ENCODE measurements around the gene SLC6A18.

Gene SLC6A18

DNA sequence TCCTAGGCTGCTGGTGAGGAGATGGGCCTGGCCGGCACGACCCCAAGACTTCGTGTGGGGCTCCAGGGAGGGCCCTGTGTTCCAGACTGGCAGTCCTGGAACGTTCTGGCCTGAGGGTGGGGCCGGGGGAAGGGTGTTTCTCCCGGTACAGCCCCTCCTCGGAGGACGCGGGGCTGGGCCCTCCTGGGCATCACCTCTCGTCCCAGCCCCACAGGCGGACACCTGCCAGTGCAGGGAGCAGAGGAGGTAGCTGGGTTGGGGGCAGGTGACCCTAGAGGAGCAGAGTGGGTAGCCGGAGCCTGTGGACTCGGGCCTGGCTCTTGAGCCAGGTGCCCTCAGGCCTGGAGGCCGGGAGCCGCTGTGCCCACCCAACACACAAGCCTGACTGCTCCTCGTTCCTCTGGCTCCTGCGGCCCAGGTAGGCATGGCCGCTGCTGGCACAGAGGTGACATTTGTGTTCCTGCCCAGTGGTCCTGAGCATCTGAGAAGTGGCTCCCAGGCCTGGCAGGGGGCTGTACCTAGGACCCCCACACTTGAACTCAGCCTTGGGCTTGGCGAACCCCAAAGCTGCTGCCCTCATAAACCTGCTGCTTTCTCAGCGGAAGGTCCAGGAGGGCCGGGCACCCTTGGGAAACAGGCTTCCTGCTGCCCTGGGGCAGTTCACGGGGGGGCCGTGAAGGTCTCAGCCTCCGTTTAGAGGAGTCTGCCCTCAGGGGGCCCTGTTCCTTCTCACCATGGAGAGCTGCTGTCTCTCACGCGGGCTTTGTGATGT is 23.0 kb upstream of the SLC6A18 start:
- no peak for DNase-seq (ENCODE audit: low read depth in 2 of 3, low spot score in 1 of 3)

GRCh38 chr5:1202798-1203185 is 22.4 kb upstream of the SLC6A18 start:
- no peak for DNase-seq (ENCODE audit: low read depth in 2 of 3, low spot score in 1 of 3)

DNA sequence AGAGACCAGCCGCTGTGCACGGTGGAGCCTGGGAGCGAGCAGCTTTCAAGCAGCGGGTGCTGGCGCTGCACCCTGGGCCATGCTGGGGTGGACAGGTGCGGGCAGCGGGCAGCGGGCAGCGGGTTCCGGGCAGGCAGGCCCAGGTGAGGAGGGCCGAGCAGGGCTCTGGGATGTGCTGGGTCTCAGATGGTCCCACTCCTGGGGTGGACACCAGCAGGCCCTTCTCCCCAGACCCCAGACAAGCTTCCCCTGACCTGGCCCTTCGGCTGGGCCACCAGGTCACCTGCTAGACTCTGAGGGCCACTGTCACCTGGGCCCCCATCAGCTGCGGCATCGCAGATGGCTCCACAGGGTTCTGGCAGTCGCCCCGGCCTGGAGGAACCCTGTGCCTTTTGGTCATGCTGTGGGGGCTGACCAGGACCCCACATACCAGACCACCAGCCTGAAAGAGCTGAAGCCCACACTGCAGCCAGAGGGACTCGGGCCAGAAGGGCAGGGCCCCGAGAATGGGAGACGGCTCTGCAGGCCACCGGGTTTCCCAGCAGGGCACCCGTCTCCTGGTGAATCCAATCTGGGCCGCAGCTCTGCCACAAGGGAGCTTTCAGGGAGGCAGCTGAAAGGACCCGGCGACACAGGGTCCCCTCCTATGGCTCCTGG is 21.7 kb upstream of the SLC6A18 start:
- no peak for DNase-seq (ENCODE audit: low read depth in 2 of 3, low spot score in 1 of 3)

- no peak for DNase-seq (ENCODE audit: low read depth in 2 of 3, low spot score in 1 of 3)
Measured at GRCh38 chr5:1203968-1204692, 21.1 kb upstream of the SLC6A18 start.

DNA sequence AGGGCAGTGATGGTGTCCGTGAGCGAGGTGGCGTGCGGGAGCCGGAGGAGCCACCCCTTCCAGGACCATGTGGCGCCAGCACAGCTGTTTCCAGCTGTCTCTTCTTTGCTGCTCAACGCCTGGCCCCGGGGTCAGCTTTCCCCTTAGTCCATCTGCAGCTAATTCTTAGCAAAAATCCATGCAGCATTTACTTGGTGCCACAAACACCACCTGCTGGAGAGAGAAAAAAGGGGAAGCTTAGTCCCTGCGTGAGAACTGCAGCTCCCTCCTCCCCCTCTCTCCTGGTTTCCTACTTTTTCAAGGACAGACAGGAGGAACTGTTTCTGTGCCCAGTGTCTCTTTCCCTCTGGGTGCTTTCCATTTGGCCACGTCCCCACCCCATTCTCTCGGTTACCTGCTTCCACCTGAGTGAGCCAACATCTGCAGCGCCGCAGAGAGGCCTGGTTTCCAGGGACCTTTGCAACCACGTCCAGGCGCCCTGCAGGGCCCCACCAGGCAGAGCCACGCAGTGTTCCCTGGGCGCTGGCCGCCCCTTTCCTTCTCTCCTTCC is 20.4 kb upstream of the SLC6A18 start:
- no peak for DNase-seq (ENCODE audit: low read depth in 2 of 3, low spot score in 1 of 3)

GRCh38 chr5:1205255-1206180 is 19.7 kb upstream of the SLC6A18 start:
- DNase-seq (ENCODE audit: low read depth in 2 of 3, low spot score in 1 of 3), result no peak

DNA sequence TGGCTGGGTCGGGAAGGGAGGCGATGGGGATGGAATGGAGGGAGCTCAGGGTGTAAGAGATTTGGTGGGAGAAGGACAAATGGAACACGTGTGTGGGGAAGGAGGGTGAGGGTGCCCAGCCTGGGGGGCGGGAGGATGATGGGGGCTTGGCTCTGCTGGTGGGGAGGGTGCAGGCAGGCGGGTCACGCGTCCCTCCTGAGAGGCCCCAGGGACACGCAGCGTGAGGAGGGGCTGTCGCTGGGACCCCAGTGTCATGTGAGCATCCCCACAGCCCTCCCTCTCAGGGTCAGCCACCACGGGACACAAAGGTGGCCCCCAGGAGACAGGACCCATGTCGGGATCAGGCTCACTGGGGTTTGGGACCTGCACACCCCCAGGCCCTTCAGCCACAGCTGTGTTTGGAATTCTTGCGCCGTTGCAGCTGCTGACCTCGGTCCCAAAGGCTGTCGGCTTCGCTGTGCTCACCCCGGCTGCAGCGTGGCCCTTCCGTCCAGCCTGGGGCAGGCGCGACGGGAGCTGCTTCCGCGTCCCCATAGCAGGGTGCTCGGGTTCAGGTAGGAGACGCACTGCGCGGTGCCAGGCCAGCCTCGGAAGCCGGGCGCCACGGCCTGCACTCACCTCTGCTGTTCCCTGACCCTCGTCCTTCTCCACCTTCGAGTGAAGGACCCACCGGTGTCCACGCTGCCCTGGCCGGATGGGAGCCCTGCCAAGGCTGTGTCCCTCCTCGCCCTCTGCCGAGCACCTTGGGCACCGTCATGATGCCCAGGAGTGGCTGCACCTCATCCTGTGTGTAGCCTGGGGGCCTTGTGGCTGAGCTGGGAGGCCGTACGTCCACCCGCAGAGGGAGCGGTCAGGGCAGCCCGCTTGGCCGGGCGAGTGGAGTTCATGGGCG is 18.4 kb upstream of the SLC6A18 start:
- no peak for DNase-seq (ENCODE audit: low read depth in 2 of 3, low spot score in 1 of 3)

DNA sequence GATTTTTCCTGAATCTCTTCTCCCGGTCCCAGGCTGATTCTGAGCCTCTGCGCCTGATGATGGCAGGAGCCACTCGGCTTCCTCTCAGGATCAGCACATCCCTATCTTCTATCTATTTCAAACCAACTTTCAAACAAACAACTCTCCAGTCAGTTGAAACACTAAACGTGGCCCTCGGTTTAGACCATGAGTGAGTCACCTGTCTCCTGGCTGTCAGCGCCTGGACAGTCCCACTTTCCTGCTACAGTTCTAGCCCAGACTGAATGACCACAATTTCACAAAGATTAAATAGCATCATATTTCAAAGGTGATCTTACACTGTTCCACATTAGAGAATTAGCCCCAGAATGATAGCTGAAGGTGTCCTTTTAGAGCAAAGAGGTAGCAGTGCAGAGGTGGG is 17.6 kb upstream of the SLC6A18 start:
- no peak for DNase-seq (ENCODE audit: low read depth in 2 of 3, low spot score in 1 of 3)

GRCh38 chr5:1208221-1208742 is 16.9 kb upstream of the SLC6A18 start:
- DNase-seq (ENCODE audit: low read depth in 2 of 3, low spot score in 1 of 3), result no peak

- no peak for DNase-seq (ENCODE audit: low read depth in 2 of 3, low spot score in 1 of 3)
Measured at GRCh38 chr5:1208743-1209488, 16.3 kb upstream of the SLC6A18 start.

GRCh38 chr5:1209489-1209852 is 15.7 kb upstream of the SLC6A18 start:
- DNase-seq (ENCODE audit: low read depth in 2 of 3, low spot score in 1 of 3), result no peak

DNA sequence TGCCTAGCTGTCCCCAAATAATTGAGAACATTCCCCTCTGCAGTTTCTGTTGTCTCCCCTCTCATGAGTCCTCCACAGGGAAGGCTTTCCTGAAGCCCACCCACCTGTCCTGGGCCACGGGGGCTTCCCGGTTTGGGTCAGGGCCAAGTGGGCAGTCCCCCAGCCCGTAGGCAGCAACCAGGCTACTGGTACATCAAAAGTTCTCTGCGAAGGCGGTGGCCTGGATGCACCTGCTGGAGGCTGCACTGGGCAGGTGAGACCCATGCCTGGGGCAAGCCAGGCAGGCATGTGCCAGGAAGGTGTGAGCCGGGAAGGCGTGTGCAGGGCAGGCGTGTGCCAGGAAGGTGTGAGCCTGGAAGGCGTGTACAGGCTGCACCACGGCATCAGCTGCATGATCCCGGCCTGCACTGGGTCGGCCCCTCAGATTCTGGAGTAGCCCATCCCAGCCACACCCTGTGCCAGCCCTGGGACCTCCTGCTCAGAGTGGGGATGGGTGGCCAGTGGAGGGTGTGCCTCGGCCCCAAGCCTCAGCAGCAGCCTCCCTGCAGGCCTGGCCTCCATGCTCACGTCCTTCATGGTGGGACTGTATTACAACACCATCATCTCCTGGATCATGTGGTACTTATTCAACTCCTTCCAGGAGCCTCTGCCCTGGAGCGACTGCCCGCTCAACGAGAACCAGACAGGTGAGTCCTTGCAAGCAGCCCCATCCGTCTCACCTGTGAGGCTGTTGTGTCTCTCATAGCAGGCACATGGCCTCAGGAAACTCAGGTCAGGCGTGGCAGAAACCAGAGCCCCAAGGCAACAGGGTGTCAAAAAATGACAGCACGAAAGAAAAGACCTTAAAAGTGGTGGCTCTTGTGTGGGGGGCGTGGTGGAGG is 15.0 kb upstream of the SLC6A18 start:
- DNase-seq (ENCODE audit: low read depth in 2 of 3, low spot score in 1 of 3), result no peak

DNA sequence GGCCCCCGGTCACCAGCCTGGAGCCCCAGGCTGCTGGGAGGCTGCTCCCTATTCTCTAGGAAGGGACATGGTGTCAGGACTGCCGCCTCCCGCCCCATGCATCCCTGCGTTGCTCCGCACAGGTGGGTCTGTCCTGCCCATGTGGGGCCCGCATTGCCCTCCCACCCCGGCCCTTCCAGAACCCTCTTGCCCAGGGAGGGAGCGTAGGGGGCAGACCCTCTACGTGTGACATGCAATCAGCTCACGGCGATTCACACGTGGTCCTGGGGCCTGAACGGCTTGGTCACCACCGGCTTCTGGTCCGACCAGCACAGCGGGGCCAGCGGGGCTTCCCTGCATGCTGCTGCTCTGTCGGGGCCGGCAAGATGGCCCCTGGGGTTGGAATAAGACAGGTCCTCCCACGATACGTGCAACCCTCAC is 14.3 kb upstream of the SLC6A18 start:
- DNase-seq (ENCODE audit: low read depth in 2 of 3, low spot score in 1 of 3), result no peak

- DNase-seq (ENCODE audit: low read depth in 2 of 3, low spot score in 1 of 3), result no peak
Measured at GRCh38 chr5:1211701-1212100, 13.5 kb upstream of the SLC6A18 start.

- DNase-seq (ENCODE audit: low read depth in 2 of 3, low spot score in 1 of 3), result no peak
Measured at GRCh38 chr5:1212271-1212670, 12.9 kb upstream of the SLC6A18 start.

- no peak for DNase-seq (ENCODE audit: low read depth in 2 of 3, low spot score in 1 of 3)
Measured at GRCh38 chr5:1212881-1213280, 12.3 kb upstream of the SLC6A18 start.

- no peak for DNase-seq (ENCODE audit: low read depth in 2 of 3, low spot score in 1 of 3)
Measured at GRCh38 chr5:1213508-1214162, 11.5 kb upstream of the SLC6A18 start.
